GM21360 (cell line): ENCODE data around the gene HTRA1.

Experiments
- ATAC-seq: cut with Tn5 transposase; IDR thresholded peaks from one replicate; pipeline ENCODE4 v1.9.1; 2021; ENCODE audit warnings: mild to moderate bottlenecking, moderate library complexity; ENCODE audit not compliant: unreplicated experiment

The HTRA1 gene

GRCh38 chr10:122471531-122472177 lies 10.3 kb downstream of the HTRA1 start:
- ATAC-seq: no peak

- ATAC-seq: no peak
These were observed 11.8 kb downstream of the HTRA1 start for GRCh38 chr10:122473116-122473515.

- ATAC-seq: no peak
These were observed 12.9 kb downstream of the HTRA1 start for GRCh38 chr10:122474131-122474818.

DNA sequence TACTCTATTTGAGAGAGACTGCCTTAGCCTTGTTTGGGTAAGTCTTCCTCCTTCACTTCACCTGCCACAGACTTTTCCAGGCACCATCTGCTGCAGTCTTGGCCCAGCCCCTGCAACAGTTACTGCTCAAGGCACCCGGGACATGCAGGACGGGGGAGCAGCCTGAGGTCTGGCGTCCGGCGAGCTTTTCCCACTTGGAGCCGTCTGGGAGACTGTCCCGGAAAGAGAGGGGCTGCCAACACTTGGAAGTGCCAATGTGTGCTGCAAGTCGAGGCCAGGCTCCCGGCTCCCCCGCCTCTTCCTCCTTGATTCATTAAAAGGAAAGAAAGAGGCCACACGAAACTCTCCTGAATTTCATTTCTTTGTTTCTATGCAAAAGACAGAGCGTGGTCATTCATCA lies 13.7 kb downstream of the HTRA1 start:
- no peak for ATAC-seq

DNA sequence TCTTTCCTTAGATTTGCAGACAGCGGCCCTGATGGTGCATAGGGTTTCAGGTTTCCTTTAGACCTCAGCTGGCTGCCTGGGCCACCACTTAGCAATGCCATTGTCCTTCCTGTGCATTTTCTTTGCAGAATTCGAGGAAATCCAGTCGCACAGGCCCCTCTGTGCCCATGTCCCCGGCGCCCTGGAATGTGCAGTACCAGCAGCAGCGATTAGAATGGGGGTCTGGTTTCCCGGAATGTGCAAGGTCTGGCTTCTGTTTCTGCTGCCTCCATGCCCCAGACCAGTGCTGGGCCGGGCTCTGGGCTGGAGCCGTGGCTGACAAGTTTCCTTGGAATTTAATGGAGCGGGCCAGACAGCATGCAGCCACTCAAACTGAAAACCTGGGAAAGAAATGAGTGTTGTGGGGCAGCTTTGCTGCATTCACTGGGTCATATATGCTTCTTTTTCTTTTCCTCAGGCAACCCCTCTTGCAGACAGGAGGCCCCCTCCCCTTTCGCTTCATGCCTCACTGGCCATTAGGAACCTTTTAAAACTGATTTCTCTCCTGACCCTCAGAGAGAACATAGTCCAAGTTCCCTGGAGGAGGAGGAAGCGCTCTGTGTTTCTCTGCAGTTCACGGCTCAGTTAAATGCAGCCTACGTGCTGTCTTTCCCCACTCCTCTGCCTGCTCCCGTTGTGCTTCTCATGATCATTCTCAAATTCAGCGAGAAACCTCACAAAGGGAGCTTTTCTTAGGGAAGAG lies 14.4 kb downstream of the HTRA1 start:
- no peak for ATAC-seq

GRCh38 chr10:122476333-122476695 lies 15.0 kb downstream of the HTRA1 start:
- ATAC-seq: no peak

DNA sequence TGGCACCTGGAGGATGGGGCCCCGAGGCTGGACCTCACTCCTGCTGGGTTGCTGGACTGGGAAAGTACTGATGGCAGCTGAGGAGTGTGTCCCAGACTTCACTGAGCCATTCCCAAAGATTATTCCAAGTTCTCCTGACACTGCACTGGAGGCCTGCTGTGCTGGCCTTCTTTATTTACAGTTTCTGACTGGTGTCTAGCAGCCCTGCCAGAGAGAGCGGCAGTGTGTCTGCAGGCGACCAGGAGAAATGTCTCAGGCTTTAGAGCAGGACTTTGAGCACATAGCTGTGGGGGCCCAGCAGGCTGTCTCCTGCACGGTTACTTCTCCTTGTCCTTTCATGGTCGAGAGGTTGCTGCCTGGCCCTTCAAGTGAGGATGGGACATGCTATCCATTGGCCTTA lies 16.1 kb downstream of the HTRA1 start:
- ATAC-seq: no peak

- ATAC-seq: no peak
These were observed 17.6 kb downstream of the HTRA1 start for GRCh38 chr10:122478971-122479370.

DNA sequence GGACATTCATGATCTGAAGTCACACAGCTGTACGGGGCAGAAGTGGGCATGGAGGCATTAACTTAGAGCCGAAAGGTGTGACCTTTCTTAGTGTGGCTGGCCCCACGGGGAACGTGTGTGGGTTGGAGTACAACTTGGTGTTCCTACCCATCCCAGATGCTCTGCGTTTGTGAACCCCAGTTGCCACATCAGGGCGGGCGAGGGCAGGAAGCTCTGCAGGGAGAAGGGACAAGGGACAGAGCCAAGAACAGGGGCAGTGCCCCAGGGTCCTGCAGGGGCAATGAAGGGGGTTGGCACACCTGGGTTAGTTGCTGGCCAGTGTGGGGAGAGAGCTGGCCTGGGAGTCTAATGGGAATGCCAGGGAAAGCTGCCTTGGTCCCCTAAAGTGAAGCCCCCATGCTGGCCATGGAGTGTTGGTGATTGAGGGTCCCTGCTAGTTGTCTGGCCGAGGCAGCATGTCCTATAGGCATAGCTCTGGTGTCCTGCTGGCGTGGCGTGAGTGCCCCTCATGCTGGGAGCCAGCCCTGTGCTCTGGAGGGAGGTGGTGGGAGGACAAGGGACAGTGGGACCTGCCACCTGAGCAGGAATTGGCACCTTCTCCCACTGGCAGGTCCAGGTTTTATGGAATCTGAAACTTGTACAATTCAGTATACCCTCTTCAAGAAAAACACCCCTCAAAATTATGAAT lies 18.9 kb downstream of the HTRA1 start:
- ATAC-seq: no peak

DNA sequence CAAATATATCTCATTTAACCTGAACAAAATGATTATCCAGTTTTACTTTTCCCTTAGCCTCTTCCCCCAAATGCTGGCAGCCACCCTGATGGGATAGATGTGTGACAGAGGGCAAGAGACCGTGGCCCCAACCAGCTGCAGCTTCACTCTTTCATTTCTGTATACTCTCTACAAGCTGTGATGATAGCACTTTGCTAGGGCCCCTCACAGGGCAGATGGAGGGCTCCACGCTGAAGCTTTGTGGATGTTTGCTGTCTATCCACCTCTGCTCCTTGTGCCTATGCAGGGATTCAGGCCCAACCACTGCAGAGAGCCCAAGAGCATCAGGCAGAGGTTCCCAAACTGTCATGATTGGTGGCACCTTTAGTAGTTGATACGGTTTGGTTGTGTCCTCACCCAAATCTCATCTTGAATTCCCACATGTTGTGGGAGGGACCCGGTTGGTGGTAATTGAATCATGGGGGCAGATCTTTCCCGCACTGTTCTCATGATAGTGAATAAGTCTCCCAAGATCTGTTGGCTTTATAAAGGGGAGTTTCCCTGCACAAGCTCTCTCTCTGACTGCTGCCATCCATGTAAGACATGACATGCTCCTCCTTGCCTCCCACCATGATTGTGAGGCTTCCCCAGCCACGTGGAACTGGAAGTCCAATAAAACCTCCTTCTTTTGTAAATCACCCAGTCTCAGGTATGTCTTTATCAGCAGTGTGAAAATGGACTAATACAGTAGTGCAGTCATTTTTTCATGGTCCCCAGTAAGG lies 20.1 kb downstream of the HTRA1 start:
- no peak for ATAC-seq

DNA sequence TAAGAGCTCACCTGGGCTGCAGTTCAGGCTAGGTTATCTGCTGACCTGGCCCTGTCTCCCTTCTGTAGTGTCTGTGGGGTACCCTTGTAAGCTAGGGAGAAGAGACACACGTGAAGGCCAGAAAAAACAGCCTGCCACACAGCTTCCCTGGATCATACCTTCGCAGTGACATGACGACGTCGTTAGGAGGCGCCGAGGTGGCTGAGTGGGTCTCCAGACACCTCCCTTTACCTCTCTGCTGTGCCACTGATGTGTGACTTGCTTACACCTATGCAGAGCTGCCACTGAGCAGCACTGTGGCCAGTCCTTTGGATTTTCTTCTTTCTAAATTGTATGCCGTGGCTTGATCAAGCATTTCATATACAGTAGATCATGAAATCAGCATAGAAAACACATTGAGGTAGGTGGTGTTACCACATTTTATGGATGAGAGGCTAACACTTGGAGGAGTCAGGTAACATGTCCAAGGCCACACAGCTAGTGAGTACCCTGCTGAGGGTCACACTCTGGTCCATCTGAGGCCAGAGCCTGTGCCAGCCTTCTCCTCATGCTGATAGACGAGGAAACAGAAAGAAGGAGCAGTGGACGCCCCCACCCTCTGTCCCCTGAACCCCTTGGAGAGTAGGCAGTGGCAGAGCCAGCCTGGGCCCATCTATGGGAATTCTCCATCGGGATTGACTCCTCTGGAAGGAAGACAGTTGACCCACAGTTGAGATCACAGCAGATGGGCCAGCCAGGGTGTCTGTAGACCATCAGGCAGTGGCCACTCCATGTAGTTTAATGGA lies 23.1 kb downstream of the HTRA1 start:
- no peak for ATAC-seq

DNA sequence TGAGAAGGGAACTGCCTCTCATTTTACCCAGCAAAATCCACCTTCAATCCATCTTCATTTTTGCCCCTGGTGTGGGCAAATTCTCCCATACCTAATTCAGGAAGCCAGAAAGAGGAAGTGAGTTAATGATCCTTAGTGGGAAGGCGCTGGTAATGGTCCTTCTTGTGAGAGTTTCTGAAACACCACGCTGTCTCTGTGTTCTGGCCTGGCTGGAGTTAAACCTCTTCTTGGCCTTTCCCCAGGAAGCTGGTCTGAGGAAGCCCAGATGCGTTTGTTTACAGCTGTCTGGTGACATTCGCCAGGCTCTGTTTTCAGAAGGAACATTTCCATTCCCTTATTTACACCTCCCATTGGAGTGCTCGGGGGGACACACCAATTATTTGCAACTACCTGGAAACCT lies 24.3 kb downstream of the HTRA1 start:
- no peak for ATAC-seq

DNA sequence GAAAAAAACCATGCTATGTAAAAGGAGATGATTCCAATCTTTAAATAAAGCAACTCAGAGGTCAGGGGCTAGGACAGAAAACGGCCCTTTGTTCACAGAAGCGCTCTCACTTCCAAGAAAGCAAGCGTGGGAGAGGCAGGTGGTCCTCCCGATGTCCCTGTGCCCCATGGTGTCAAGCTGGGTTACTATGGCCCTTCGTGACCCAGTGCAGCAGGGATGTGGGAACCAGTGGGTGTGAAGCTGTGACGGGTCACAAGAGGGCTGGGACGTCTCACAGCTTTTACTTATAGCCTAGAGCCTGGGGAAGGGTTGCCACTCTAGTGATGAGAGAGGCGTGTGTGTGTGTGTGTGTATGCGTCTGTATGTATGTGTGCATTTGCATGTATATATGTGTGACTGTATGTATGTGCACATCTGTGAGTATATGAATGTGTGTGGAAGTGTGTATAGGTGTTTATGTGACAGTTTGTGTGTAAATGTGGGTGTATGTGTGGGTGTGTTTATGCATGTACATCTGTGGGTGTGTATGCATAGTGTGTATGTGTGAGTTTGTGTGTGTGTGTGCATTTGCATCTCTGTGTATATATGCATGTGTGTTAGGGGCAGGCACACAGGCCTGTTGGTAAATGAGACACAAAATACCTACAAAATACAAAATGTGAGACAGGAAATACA lies 25.2 kb downstream of the HTRA1 start:
- ATAC-seq: no peak

GRCh38 chr10:122487174-122487765 lies 25.9 kb downstream of the HTRA1 start:
- no peak for ATAC-seq

DNA sequence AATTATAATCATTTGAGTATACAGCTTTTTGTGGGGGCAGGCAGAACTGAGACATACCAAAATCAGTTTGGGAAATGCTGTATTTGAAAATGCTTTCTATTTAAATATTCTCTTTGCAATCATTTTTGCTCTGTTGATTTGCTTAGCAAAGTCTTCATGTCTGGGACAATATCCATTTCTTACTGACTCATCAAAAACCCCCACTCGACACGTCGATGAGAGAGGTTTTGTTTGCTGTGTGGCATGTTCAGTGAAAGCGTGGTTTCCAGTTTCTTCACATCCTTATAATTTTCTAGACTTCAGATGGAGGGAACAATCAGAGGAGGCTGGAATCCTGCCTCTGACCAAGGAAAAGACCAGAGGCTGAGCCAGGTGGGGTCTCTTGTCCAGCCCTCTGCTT lies 28.9 kb downstream of the HTRA1 start:
- ATAC-seq: no peak

GRCh38 chr10:122490786-122491680 lies 29.7 kb downstream of the HTRA1 start:
- ATAC-seq: no peak

DNA sequence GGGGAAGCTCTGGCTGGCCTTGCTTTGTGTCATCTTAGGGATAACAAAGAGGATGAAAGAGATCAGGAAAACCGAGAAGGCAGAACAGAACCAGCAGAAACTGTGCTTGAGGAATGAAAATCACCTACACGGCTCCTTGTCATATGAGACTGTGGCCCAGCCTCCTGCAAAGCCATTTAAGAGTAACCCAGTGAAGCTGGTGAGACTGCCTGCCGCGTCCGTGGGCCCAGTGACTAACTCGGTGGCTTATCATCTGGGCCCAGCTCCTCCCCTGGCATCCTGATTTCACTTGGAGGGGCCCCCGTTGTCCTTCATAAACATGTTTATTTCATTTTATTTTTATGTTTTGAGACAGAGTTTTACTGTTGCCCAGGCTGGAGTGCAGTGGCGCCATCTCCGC lies 30.7 kb downstream of the HTRA1 start:
- ATAC-seq: no peak

DNA sequence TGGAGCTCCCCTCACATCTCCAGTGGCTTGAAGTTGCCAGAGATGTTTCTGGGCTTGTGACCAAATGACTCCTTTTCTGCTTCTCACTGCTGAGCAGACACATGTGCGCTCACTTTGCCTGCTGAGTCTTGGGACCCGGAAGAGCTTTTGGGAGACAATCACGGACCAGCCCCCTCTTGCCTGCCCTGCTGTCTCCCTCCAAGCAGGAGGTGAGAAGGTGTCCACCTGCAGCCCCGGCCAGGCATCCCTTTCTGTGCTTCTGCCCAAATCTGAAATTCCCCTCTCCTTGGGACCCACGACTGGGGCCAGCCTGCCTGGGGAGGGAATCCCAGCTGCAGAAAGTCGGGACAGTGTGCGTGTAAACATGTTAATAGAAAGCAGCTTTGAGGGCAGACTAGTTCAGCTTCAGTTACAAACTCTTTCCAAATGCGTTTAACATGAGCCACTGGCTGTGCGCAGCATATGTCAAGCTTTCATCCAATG lies 31.7 kb downstream of the HTRA1 start:
- no peak for ATAC-seq
